Measurements from ENCODE around the gene PDZD2.

PDZD2 gene

DNA sequence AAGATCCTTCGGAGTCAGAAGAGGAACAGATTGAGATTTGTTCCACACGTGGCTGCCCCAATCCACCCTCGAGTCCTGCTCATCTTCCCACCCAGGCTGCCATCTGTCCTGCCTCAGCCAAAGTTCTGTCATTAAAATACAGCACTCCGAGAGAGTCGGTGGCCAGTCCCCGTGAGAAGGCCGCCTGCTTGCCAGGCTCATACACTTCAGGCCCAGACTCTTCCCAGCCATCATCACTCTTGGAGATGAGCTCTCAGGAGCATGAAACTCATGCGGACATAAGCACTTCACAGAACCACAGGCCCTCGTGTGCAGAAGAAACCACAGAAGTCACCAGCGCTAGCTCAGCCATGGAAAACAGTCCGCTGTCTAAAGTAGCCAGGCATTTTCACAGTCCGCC, 449.3 kb downstream of the PDZD2 start:
- DNase-seq, result no peak

DNA sequence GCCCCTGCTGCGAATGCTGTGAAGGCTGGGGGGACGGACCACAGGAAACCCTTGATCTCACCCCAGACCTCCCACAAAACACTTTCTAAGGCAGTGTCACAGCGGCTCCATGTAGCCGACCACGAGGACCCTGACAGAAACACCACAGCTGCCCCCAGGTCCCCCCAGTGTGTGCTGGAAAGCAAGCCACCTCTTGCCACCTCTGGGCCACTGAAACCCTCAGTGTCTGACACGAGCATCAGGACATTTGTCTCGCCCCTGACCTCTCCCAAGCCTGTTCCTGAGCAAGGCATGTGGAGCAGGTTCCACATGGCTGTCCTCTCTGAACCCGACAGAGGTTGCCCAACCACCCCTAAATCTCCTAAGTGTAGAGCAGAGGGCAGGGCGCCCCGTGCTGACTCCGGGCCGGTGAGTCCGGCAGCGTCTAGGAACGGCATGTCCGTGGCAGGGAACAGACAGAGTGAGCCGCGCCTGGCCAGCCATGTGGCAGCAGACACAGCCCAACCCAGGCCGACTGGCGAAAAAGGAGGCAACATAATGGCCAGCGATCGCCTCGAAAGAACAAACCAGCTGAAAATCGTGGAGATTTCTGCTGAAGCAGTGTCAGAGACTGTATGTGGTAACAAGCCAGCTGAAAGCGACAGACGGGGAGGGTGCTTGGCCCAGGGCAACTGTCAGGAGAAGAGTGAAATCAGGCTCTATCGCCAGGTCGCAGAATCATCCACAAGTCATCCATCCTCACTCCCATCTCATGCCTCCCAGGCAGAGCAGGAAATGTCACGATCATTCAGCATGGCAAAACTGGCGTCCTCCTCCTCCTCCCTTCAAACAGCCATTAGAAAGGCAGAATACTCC, 450.4 kb downstream of the PDZD2 start:
- no peak for DNase-seq

DNA sequence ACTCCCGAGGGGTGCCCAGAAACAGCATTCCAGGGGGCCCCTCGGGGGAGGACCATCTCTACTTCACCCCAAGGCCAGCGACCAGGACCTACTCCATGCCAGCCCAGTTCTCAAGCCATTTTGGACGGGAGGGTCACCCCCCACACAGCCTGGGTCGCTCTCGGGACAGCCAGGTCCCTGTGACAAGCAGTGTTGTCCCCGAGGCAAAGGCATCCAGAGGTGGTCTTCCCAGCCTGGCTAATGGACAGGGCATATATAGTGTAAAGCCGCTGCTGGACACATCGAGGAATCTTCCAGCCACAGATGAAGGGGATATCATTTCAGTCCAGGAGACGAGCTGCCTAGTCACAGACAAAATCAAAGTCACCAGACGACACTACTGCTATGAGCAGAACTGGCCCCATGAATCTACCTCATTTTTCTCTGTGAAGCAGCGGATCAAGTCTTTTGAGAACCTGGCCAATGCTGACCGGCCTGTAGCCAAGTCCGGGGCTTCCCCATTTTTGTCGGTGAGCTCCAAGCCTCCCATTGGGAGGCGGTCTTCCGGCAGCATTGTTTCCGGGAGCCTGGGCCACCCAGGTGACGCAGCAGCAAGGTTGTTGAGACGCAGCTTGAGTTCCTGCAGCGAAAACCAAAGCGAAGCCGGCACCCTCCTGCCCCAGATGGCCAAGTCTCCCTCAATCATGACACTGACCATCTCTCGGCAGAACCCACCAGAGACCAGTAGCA, 451.3 kb downstream of the PDZD2 start:
- no peak for DNase-seq

DNA sequence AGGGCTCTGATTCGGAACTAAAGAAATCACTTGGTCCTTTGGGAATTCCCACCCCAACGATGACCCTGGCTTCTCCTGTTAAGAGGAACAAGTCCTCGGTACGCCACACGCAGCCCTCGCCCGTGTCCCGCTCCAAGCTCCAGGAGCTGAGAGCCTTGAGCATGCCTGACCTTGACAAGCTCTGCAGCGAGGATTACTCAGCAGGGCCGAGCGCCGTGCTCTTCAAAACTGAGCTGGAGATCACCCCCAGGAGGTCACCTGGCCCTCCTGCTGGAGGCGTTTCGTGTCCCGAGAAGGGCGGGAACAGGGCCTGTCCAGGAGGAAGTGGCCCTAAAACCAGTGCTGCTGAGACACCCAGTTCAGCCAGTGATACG, 451.8 kb downstream of the PDZD2 start:
- DNase-seq, result no peak

DNA sequence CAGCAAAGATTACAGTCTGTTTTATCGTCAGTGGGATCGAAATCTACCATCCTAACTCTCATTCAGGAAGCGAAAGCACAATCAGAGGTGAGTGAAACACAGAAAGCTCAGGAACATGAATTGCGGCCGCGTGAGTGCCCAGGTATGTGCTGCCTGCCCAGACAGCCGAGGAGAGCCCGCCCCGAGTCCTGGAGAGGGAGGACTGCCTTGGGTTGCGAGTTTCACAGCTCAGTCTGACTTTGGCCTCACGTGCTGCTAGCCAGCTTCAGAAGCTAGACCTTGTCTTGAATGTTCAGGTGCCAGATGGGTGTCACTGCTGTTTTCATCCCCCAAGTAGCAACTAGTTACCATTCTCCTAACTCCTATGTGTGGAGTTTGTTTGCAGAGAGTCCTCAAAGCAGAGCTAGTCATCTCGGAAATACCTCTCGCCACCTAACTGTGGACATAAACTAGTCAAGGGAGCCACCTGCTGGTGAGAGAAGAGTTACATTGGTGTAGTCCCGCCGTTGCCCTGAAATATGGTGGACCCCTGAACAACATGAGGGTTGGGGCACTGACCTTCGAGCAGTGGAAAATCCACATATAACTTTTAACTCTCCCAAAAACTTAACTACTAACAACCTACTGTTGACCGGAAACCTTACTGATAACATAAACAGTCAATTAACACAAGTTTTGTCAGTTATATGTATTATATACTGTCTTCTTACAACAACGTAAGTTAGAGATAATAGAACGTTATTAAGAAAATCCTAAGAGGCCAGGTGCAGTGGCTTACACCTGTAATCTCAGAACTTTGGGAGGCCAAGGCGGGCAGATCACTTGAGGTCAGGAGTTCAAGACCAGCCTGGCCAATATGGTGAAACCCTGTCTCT, 454.2 kb downstream of the PDZD2 start:
- peak; percentile 50 to 63 for DNase-seq

GRCh38 chr5:32094691-32095090, 455.8 kb downstream of the PDZD2 start:
- no peak for DNase-seq

DNA sequence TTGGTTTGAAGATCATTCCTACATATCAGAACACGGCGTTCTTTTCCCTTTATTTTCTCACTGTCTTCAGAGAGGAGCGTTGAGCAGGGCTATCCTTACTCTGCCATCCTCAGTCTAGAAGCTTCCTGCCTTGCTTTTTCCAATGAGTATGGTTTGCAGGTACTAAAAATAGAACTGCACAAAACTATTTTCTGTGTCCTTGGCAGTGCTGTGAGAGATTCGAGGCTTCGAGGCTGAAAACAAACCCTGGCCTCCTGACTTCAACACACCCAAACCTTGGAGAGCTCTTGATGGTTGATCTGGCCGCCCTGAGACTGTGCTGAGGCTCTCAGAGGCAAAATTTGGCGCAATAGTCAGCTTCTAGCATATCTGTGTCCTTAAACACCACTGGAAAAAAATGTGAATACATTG, 456.3 kb downstream of the PDZD2 start:
- DNase-seq, result no peak

DNA sequence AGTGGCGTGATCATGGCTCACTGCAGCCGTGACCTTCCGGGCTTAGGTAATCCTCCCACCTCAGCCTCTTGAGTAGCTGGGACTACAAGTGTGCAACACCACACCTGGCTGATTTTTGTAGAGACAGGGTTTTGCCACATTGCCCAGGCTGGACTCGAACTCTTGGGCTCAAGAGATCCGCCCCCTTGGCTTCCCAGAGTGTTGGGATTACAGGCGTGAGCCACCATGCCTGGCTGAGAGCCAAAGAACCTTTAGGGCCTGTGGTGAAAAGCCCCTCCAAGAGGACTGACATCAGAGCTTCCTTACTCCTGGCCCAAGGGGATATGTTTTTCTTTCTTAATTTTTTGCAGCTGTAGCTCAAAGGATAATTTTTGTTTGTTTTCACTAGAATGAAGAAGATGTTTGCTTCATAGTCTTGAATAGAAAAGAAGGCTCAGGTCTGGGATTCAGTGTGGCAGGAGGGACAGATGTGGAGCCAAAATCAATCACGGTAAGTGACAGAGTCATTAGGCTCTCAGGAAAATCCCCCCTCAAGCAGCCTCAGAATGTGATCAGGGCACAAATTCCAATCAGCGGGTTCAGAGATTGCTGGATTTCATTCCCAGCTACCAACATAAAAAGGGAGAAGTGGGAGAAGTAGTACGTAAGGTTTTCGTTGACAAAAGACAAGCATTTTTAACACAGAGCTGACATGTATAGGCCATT, 458.1 kb downstream of the PDZD2 start:
- DNase-seq, result no peak

DNA sequence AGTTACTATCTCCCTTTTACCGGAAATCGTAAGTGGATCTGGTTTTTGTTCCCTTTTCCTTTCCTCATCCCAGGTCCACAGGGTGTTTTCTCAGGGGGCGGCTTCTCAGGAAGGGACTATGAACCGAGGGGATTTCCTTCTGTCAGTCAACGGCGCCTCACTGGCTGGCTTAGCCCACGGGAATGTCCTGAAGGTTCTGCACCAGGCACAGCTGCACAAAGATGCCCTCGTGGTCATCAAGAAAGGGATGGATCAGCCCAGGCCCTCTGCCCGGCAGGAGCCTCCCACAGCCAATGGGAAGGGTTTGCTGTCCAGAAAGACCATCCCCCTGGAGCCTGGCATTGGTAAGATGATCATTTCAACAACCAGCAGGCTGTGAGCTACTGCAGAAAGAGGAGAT, 459.4 kb downstream of the PDZD2 start:
- DNase-seq, result no peak

DNA sequence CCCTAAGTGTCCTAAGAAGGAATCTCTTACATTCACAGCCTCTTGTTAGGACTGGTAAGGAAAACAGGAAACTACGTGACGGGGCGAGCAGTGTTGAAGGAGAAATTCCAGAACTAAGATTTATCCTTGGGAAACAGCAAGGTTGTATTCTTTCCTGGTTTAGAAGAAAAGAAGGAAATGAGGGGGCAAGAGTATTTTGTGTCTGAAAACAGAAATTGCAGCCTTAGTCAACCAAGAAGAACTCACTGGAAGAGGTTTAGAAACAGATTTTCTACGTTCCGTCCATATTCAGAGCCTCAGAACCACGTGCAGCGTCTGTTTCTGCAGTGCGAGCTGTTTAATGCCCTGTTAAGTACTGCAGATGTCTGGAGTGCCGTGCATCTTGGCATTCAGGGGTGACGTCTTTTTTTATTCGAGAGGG, 460.0 kb downstream of the PDZD2 start:
- DNase-seq, result no peak

- DNase-seq, result no peak
These were observed 460.6 kb downstream of the PDZD2 start for GRCh38 chr5:32099486-32100035.

GRCh38 chr5:32100230-32100629, 461.3 kb downstream of the PDZD2 start:
- DNase-seq, result no peak

DNA sequence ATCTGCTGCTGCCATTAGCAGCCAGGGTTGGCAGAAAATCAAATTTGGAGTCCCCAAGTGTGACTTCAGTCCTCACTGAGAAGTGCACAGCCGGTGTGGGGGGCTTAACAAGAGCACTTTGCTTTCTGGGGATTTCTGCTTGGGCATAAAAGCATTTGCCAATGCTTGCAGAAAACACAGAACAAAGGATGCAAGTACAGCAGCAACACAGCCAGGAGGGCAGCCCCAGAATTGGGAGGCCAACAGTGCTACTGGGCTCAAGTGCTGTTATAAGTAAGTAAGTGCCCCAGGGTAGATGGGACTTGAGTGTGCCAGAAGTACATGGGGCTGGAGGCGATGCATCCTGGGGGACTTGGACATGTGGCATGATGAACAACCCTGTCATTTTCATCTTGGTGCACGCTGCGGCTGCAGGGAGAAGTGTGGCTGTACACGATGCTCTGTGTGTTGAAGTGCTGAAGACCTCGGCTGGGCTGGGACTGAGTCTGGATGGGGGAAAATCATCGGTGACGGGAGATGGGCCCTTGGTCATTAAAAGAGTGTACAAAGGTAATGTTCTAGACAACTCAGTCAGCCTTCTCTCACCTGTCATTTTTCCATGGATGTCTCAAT, 461.9 kb downstream of the PDZD2 start:
- DNase-seq, result no peak

GRCh38 chr5:32102254-32102986, 463.5 kb downstream of the PDZD2 start:
- DNase-seq, result no peak

- no peak for DNase-seq
These were observed 464.6 kb downstream of the PDZD2 start for GRCh38 chr5:32103521-32103920.

DNA sequence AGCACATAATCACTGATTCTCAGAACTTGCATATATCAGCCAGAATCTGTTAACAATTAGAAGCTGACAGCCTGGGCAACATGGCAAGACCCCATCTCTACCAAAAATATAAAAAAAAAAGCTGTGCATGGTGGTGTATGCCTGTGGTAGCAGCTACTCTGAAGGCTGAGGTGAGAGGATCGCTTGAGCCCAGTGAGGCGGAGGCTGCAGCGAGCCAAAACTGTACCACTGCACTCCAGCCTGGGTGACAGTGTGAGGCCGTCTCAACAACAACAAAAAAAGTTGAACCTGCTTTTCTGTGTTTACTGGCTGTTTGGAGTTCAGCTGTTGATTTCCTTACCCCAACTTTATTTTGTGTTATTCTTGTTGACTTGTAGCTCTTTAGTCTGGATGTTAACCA, 468.4 kb downstream of the PDZD2 start:
- no peak for DNase-seq

GRCh38 chr5:32108167-32108566, 469.2 kb downstream of the PDZD2 start:
- DNase-seq, result no peak

DNA sequence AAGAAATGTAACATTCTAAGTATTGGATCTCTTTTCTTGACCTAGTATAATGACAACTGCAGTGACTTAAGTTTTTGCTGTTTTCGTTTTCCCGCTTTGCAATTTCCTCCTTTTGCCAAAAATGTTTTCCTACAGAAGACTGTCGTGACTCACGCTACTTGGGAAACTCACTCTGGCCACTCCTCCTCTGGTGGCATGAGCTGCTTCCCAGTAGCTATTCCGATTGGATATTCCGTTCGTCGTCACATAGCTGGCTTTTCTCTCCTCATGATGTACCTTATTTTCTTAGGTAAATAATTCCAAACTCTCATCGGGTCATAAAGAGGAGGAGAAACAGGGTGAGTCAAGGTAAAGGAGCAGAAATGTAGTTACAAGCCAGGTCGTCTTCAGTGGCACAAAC, 470.3 kb downstream of the PDZD2 start:
- DNase-seq, result no peak

- DNase-seq, result no peak
These were observed 471.3 kb downstream of the PDZD2 start for GRCh38 chr5:32110111-32110696.

DNA sequence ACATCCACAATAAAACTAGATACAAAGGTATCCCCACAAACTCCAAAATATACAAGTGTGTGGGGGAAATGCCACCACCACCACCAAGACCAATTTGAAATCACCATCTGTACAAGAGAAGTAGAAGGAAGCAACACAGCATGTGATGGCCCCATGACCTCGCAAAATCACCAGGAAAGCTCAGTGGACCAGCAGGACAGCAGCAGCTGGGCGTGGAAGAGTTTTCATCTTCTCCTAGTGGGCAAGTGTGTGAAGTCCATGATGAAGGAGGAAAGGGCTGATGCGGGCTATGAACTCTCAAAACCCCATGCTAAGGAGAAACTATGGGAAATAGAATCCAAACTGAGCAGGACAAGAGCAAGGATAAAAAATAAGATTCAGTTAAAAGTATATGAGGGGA, 477.1 kb downstream of the PDZD2 start:
- DNase-seq, result no peak
